H1 (cell line): ENCODE results near the gene EVA1B. TPM values are rescaled to one million over a fixed set of nuclear protein-coding genes. Genes with fewer than 3 reads are reported as not detected.

Experiments
- CTCF ChIA-PET: fragments of 300-600 bp; sonication (Branson Sonifier 250); formaldehyde crosslinking; loops from one replicate; lab custom pipeline; 2021; ENCODE audit not compliant: partially characterized antibody; lab: Charles Lee
- POLR2A ChIA-PET: fragments of 300-600 bp; sonication (Branson Sonifier 250); formaldehyde crosslinking; loops from one replicate; lab custom pipeline; 2021; ENCODE audit warnings: inconsistent platforms; ENCODE audit not compliant: partially characterized antibody; lab: Charles Lee
- DNase-seq, 2 experiments: peaks; one replicate each; pipeline versions ENCODE4 v3.0.0 to v3.0.0-alpha.2; 2010 to 2022; ENCODE audit warnings: low spot score in 2 of 2, low read depth in 1 of 2, mixed read lengths in 1 of 2
- FAIRE-seq: peaks from 2 replicates; lab custom pipeline; 2011; peaks lifted over from hg19 to GRCh38; lab: Jason Lieb, UNC
- H2AFZ ChIP-seq: 2 replicates; pipeline ENCODE4 v1.8.1; 2012; ENCODE audit warnings: low read length, inconsistent platforms
- H2AK5ac ChIP-seq: 2 replicates; pipeline ENCODE4 v1.6.1; 2013; ENCODE audit warnings: low read depth, low read length
- H2BK120ac ChIP-seq: replicated peaks from 2 replicates; pipeline ENCODE3; 2013; ENCODE audit warnings: low read depth, low read length, inconsistent platforms
- H2BK12ac ChIP-seq: 2 replicates; pipeline ENCODE4 v1.6.1; 2013; ENCODE audit warnings: low read depth, low read length
- H2BK15ac ChIP-seq: 2 replicates; pipeline ENCODE4 v1.6.1; 2013; ENCODE audit warnings: low read length
- H2BK20ac ChIP-seq: 2 replicates; pipeline ENCODE4 v1.6.1; 2013; ENCODE audit warnings: low read length
- H2BK5ac ChIP-seq: 2 replicates; pipeline ENCODE4 v1.6.1; 2013; ENCODE audit warnings: low read depth, low read length
- H3K14ac ChIP-seq: 2 replicates; pipeline ENCODE4 v1.6.1; 2013; ENCODE audit warnings: inconsistent platforms; ENCODE audit not compliant: insufficient read length
- H3K18ac ChIP-seq: 2 replicates; pipeline ENCODE4 v1.6.1; 2013; ENCODE audit warnings: low read length; ENCODE audit errors: extremely low read depth
- H3K23ac ChIP-seq: 2 replicates; pipeline ENCODE4 v1.6.1; 2013; ENCODE audit warnings: inconsistent platforms; ENCODE audit not compliant: insufficient read length
- H3K23me2 ChIP-seq: 2 replicates; pipeline ENCODE4 v1.6.1; 2013; ENCODE audit warnings: low read depth, low read length
- H3K27ac ChIP-seq: 2 replicates; pipeline ENCODE4 v1.6.1; 2011; ENCODE audit warnings: low read depth, low read length, inconsistent platforms
- H3K27me3 ChIP-seq, 4 experiments: replicated peaks in 1 of 4; 1 replicate in 1 of 4; 2 replicates in 3 of 4; pipeline versions ENCODE4 v1.6.1 to v1.8.1; 2011 to 2013; ENCODE audit warnings: low read length in 3 of 4, mild to moderate bottlenecking in 3 of 4, inconsistent platforms in 2 of 4, mixed read lengths in 2 of 4, moderate library complexity in 1 of 4; ENCODE audit not compliant: control insufficient read depth in 3 of 4, insufficient read depth in 3 of 4; ENCODE audit errors: extremely low read depth in 1 of 4
- H3K36me3 ChIP-seq, 4 experiments: 2 replicates each; pipeline versions ENCODE4 v1.6.1 to v1.8.1; 2011 to 2013; ENCODE audit warnings: mild to moderate bottlenecking in 4 of 4, low read length in 3 of 4, moderate library complexity in 2 of 4, control low read depth in 1 of 4, inconsistent platforms in 1 of 4; ENCODE audit not compliant: insufficient read depth in 4 of 4, control insufficient read depth in 2 of 4
- H3K4ac ChIP-seq: replicated peaks from 2 replicates; pipeline ENCODE3; 2013; ENCODE audit warnings: low read length, low read depth, mixed read lengths, inconsistent platforms; ENCODE audit not compliant: insufficient read length
- H3K4me1 ChIP-seq, 4 experiments: replicated peaks in 1 of 4; 1 replicate in 1 of 4; 2 replicates in 3 of 4; pipeline versions ENCODE4 v1.6.1 to v1.8.1; 2011 to 2013; ENCODE audit warnings: low read length in 3 of 4, inconsistent platforms in 2 of 4, mixed read lengths in 1 of 4; ENCODE audit not compliant: insufficient read depth in 4 of 4, control insufficient read depth in 3 of 4
- H3K4me2 ChIP-seq, 2 experiments: 2 replicates each; pipeline versions ENCODE4 v1.6.1 to v1.8.1; 2011 to 2013; ENCODE audit warnings: low read depth in 2 of 2, low read length in 2 of 2, control low read depth in 1 of 2, inconsistent platforms in 1 of 2, mild to moderate bottlenecking in 1 of 2; ENCODE audit not compliant: insufficient read depth in 1 of 2
- H3K4me3 ChIP-seq, 4 experiments: fragments of 200-600, 300-600 bp in 1 of 4; sonication (generic), shearing (Covaris generic), sonication (Bioruptor Twin) in 1 of 4; 2 replicates each; pipeline versions ENCODE4 v1.5.1 to v1.8.1; 2011 to 2016; ENCODE audit warnings: low read length in 4 of 4, low read depth in 3 of 4, control low read depth in 2 of 4, inconsistent platforms in 2 of 4, mild to moderate bottlenecking in 2 of 4, mixed read lengths in 1 of 4, moderate library complexity in 1 of 4; ENCODE audit not compliant: insufficient read depth in 2 of 4; ENCODE audit errors: extremely low read depth in 1 of 4
- H3K56ac ChIP-seq: replicated peaks from 2 replicates; pipeline ENCODE3; 2013; ENCODE audit warnings: low read depth, mild to moderate bottlenecking, mixed read lengths, low read length, inconsistent platforms; ENCODE audit not compliant: insufficient read length
- H3K79me1 ChIP-seq: 2 replicates; pipeline ENCODE4 v1.6.1; 2013; ENCODE audit warnings: low read depth, low read length, control low read depth
- H3K79me2 ChIP-seq, 2 experiments: 2 replicates each; pipeline versions ENCODE4 v1.6.1 to v1.8.1; 2012 to 2013; ENCODE audit warnings: low read length in 2 of 2, mild to moderate bottlenecking in 2 of 2, inconsistent platforms in 1 of 2; ENCODE audit not compliant: insufficient read depth in 2 of 2, control insufficient read depth in 1 of 2
- H3K9ac ChIP-seq, 4 experiments: replicated peaks in 1 of 4; 1 replicate in 1 of 4; 2 replicates in 3 of 4; pipeline versions ENCODE4 v1.6.1 to v1.8.1; 2011 to 2013; ENCODE audit warnings: low read depth in 3 of 4, low read length in 3 of 4, control low read depth in 2 of 4, mild to moderate bottlenecking in 2 of 4, moderate library complexity in 2 of 4, inconsistent platforms in 1 of 4; ENCODE audit errors: extremely low read depth in 1 of 4
- H3K9me3 ChIP-seq, 2 experiments: 2 replicates each; pipeline versions ENCODE4 v1.6.1 to v1.8.1; 2012 to 2013; ENCODE audit warnings: mild to moderate bottlenecking in 2 of 2, moderate library complexity in 2 of 2, control low read depth in 1 of 2, inconsistent platforms in 1 of 2, low read depth in 1 of 2, low read length in 1 of 2, mixed read lengths in 1 of 2; ENCODE audit not compliant: insufficient read depth in 2 of 2
- H4K20me1 ChIP-seq, 2 experiments: replicated peaks in 1 of 2; 2 replicates each; pipeline versions ENCODE3 to v1.8.1; 2011 to 2013; ENCODE audit warnings: inconsistent platforms in 2 of 2, low read length in 2 of 2, mild to moderate bottlenecking in 1 of 2; ENCODE audit not compliant: insufficient read depth in 2 of 2, control insufficient read depth in 1 of 2
- H4K5ac ChIP-seq: 2 replicates; pipeline ENCODE4 v1.6.1; 2013; ENCODE audit warnings: low read length, low read depth, mixed read lengths, inconsistent platforms; ENCODE audit not compliant: insufficient read length
- H4K8ac ChIP-seq: 2 replicates; pipeline ENCODE4 v1.8.0; 2013; ENCODE audit warnings: mild to moderate bottlenecking, moderate library complexity, low read length, inconsistent platforms; ENCODE audit not compliant: insufficient read depth; ENCODE audit errors: extremely low read depth
- H4K91ac ChIP-seq: replicated peaks from 2 replicates; pipeline ENCODE3; 2013; ENCODE audit warnings: low read length, mixed read lengths, inconsistent platforms; ENCODE audit not compliant: insufficient read length
- ATF2 ChIP-seq: IDR thresholded peaks from 2 replicates; pipeline ENCODE4 v1.6.1; 2012; ENCODE audit warnings: low read length, inconsistent platforms
- KDM1A ChIP-seq: fragments of 200-600, 300-600 bp; sonication (generic); IDR thresholded peaks from 2 replicates; pipeline ENCODE4 v1.7.1; 2016; ENCODE audit warnings: mild to moderate bottlenecking, low read length, borderline replicate concordance
- SIRT6 ChIP-seq: IDR thresholded peaks from one replicate; pipeline ENCODE4 v1.7.1; 2012; ENCODE audit warnings: low read length, inconsistent platforms
- TAF1 ChIP-seq: IDR thresholded peaks from 2 replicates; pipeline ENCODE4 v1.6.1; 2011; ENCODE audit warnings: mild to moderate bottlenecking, low read depth, low read length
- WGBS, 2 experiments: shearing (Covaris generic) in 1 of 2; methylation state at CpG; one replicate each; pipeline versions ENCODE4 v1.1.6 to v1.1.7; 2013 to 2015; ENCODE audit warnings: low lambda C conversion rate in 2 of 2, mixed read lengths in 2 of 2, inconsistent platforms in 1 of 2, low coverage in 1 of 2, missing lambda C conversion rate in 1 of 2; ENCODE audit not compliant: insufficient replicate concordance in 2 of 2, insufficient coverage in 1 of 2, insufficient read length in 1 of 2; ENCODE audit errors: extremely low coverage in 1 of 2, missing lambda C conversion rate in 1 of 2; 5-methylcytosine and 5-hydroxymethylcytosine counted together
- polyA plus RNA-seq, 7 experiments: library from polyadenylated mRNA; depleted of rRNA in 3 of 7; stranded (reverse) in 5 of 7; unstranded in 2 of 7; fragments of >200 nt in 5 of 7; fragments of 200-250 nt in 2 of 7; gene quantifications; 1 replicate in 5 of 7; 2 replicates in 1 of 7; 4 replicates in 1 of 7; pipeline versions ENCODE4 v1.2.1 to v1.2.3, GENCODE V29; 2011 to 2013; ENCODE audit warnings: missing spikeins in 2 of 7, mixed read lengths in 2 of 7
- total RNA-seq: library from RNA; stranded (reverse); fragmentation: NEBNext Ultra II Directional; extraction: Animal tissue kit (Norgen Biotek cat#: 25700); gene quantifications from 2 replicates; pipeline ENCODE4 v1.2.1, GENCODE V29; 2021
- TF ChIP-seq, protein P1 (sequence below): IDR thresholded peaks from 2 replicates; pipeline ENCODE4 v1.6.1; 2012; ENCODE audit warnings: inconsistent platforms

The EVA1B gene
- total and polyA plus RNA-seq, 2 of the 8 experiments (the other 6 are each of a cell fraction or from before 2014, with no cell fraction given), result 10.0 to 19.9 TPM

GRCh38 chr1:36304970-36305914 is 18.2 kb downstream of the EVA1B start:
- H3K4ac ChIP-seq, result no peak overlapping the region
- no peak overlapping the region for H2BK120ac ChIP-seq
- no peak overlapping the region; the same call in 1 of the 2 replicates for H2BK12ac ChIP-seq
- H3K4me1 ChIP-seq, result peaks cover 0 to 9% (median 6%) of the 10 kb centered on the region in 4 experiments; a peak in 6 of 7 replicates
- H2BK20ac ChIP-seq, result no peak overlapping the region
- ChIA-PET POLR2A (interaction anchor here (0.8 to 6.8 kb wide), 18 partner anchors 10 to 153 kb away, joined by 3 to 130 read pairs (median 4); partner anchors contain the start of genes EVA1B, LSM10, MAP7D1 and THRAP3), CTCF (interaction anchor here (1.1 to 7.0 kb wide), 7 partner anchors 19 to 171 kb away, joined by 3 to 30 read pairs (median 4); no protein-coding TSS in a partner anchor)
- H3K9me3 ChIP-seq, result no peaks in the 10 kb centered on the region
- H3K27me3 ChIP-seq, result no peaks in the 10 kb centered on the region
- H3K79me1 ChIP-seq, result no peaks in the 10 kb centered on the region; the same call in 1 of the 2 replicates
- H3K4me3 ChIP-seq, result peak overlapping the region in 3 of 4 experiments; percentile 70 to 87 (median 75); a peak in 5 of 8 replicates
- H4K5ac ChIP-seq, result no peak overlapping the region
- peaks cover 6% of the 10 kb centered on the region for H3K23me2 ChIP-seq
- H3K14ac ChIP-seq, result no peak overlapping the region
- H3K79me2 ChIP-seq, result no peaks in the 10 kb centered on the region
- DNase-seq (peak in 1 of 2 experiments; percentile 56), FAIRE-seq (no peak)
- peak overlapping the region; percentile 65 to 69 for H3K4me2 ChIP-seq
- WGBS, 2 experiments, result 82% methylated on average over 10 of the region's 10 CpGs; no CpG with 5 or more reads in 1 of the 2 experiments
- H3K36me3 ChIP-seq, result peaks cover 19 to 39% (median 34%) of the 10 kb centered on the region in 4 experiments
- no peak overlapping the region for H3K23ac ChIP-seq
- H3K56ac ChIP-seq, result no peak overlapping the region
- H3K18ac ChIP-seq, result no peak overlapping the region
- H4K8ac ChIP-seq, result no peak overlapping the region
- peaks cover 0 to 10% of the 10 kb centered on the region in 2 experiments for H4K20me1 ChIP-seq
- no peak overlapping the region for H2AK5ac ChIP-seq
- H3K9ac ChIP-seq, result no peak overlapping the region
- TF ChIP-seq TAF1 (no peak), KDM1A (no peak), ATF2 (no peak), SIRT6 (no peak)
- TF ChIP-seq, protein P1, sequence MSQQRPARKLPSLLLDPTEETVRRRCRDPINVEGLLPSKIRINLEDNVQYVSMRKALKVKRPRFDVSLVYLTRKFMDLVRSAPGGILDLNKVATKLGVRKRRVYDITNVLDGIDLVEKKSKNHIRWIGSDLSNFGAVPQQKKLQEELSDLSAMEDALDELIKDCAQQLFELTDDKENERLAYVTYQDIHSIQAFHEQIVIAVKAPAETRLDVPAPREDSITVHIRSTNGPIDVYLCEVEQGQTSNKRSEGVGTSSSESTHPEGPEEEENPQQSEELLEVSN, result no peak
- H2BK5ac ChIP-seq, result 0 out of 2 replicates have a peak overlapping the region, but pooled peaks have one; percentile 32
- no peak overlapping the region for H2AFZ ChIP-seq
- no peak overlapping the region for H2BK15ac ChIP-seq
- 0 out of 2 replicates have a peak overlapping the region, but pooled peaks have one; percentile 1 for H3K27ac ChIP-seq
- H4K91ac ChIP-seq, result no peak overlapping the region
